Activated CD4-positive, alpha-beta T cell treated with anti-CD3 and anti-CD28 coated beads for 36 hours (primary cell): ENCODE measurements around the gene H3-3A. TPM values are rescaled to one million over a fixed set of nuclear protein-coding genes. Genes with fewer than 3 reads are reported as not detected.

Experiments used
- ATAC-seq: fragments of 200-7000 bp; cut with Tn5 transposase; one replicate; pipeline ENCODE4 v1.10.0; 2021; ENCODE audit warnings: mild to moderate bottlenecking, moderate library complexity
- CTCF ChIA-PET: fragments of 350-600 bp; sonication (Branson Sonifier 250); formaldehyde crosslinking; loops from one replicate; lab custom pipeline; 2021; ENCODE audit warnings: antibody characterized with exemption; lab: Charles Lee
- POLR2A ChIA-PET: fragments of 350-600 bp; sonication (Branson Sonifier 250); formaldehyde crosslinking; loops from one replicate; lab custom pipeline; 2021; ENCODE audit warnings: antibody characterized with exemption, inconsistent platforms; lab: Charles Lee
- DNase-seq: peaks from one replicate; pipeline ENCODE4 v3.0.0-alpha.2; 2020
- H3K27ac Mint-ChIP-seq: one replicate; pipeline ENCODE4 v1.8.0; 2021; ENCODE audit warnings: mixed read lengths
- H3K27me3 Mint-ChIP-seq: one replicate; pipeline ENCODE4 v1.8.0; 2021; ENCODE audit warnings: mixed read lengths
- H3K36me3 Mint-ChIP-seq: one replicate; pipeline ENCODE4 v1.8.0; 2021; ENCODE audit warnings: low read depth, mixed read lengths
- H3K4me1 Mint-ChIP-seq: one replicate; pipeline ENCODE4 v1.8.0; 2021; ENCODE audit warnings: mixed read lengths
- H3K4me3 Mint-ChIP-seq: one replicate; pipeline ENCODE4 v1.8.0; 2021; ENCODE audit warnings: mild to moderate bottlenecking, moderate library complexity, mixed read lengths
- H3K9me3 Mint-ChIP-seq: one replicate; pipeline ENCODE4 v1.8.0; 2021; ENCODE audit warnings: low read depth, mixed read lengths
- intact Hi-C, 2 experiments: fragments of 100-400 bp; cut with DNase I in 1 of 2; cut with micrococcal nuclease in 1 of 2; formaldehyde crosslinking; loops; one replicate each; pipeline versions ENCODE4 v1.14.2 to v1.15.1; 2022 to 2024; cut with DNase I, micrococcal nuclease
- total RNA-seq, 2 experiments: library from RNA; stranded (reverse); gene quantifications; one replicate each; pipeline ENCODE4 v1.2.3, GENCODE V29; 2021

H3-3A gene
- total RNA-seq, 2 experiments from 2014 or later = 176 to 275 TPM

- H3K27ac Mint-ChIP-seq = no peak overlapping the region
- H3K4me3 Mint-ChIP-seq = peak overlapping the region; percentile 81
- no peaks in the 10 kb centered on the region for H3K36me3 Mint-ChIP-seq
- no peaks in the 10 kb centered on the region for H3K9me3 Mint-ChIP-seq
- H3K4me1 Mint-ChIP-seq = peaks cover 9% of the 10 kb centered on the region
- intact Hi-C loops = no loop called here
- DNase-seq = no peak
- ChIA-PET POLR2A (interaction anchor here (0.6 to 3.6 kb wide), 6 partner anchors 9 to 112 kb away, joined by 3 to 11 read pairs (median 4); partner anchors contain the start of gene SDE2), CTCF (interaction anchor here (0.6 to 2.5 kb wide), 11 partner anchors 10 to 275 kb away, joined by 3 to 16 read pairs (median 4); no protein-coding TSS in a partner anchor)
- ATAC-seq = no peak
- no peaks in the 10 kb centered on the region for H3K27me3 Mint-ChIP-seq
Measured at GRCh38 chr1:226111098-226111882, 48.8 kb downstream of the H3-3A start.

DNA sequence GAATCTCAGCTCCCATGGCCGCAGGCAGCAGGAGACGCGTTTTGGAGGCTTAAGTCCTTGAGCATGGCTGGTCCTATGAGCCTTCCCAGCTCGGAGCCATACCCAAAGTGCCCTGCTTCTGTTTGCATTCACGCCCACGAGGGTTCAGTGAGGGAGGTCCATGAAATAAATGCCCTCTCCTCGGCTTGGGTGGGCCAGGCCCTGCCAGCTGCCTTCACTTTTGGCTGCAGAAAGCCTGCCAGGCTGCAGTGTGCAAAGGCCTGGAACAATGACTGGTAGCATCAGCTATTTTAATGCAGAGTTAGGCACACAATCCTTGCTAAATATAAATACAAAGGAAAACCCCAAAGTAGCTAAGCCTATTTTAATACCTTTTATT is 49.4 kb downstream of the H3-3A start:
- no peaks in the 10 kb centered on the region for H3K9me3 Mint-ChIP-seq
- no peak for DNase-seq
- no peak overlapping the region for H3K4me3 Mint-ChIP-seq
- no peak overlapping the region for H3K27ac Mint-ChIP-seq
- ChIA-PET CTCF (interaction anchor here (0.7 to 2.5 kb wide), 9 partner anchors 9 to 130 kb away, joined by 3 to 16 read pairs (median 4); no protein-coding TSS in a partner anchor), POLR2A (interaction anchor here (1.4 to 1.5 kb wide), 2 partner anchors 10 to 112 kb away, joined by 3 to 4 read pairs; partner anchors contain the start of gene SDE2)
- intact Hi-C loops = no loop called here
- H3K27me3 Mint-ChIP-seq = no peaks in the 10 kb centered on the region
- no peaks in the 10 kb centered on the region for H3K36me3 Mint-ChIP-seq
- H3K4me1 Mint-ChIP-seq = peaks cover 9% of the 10 kb centered on the region
- no peak for ATAC-seq

GRCh38 chr1:226112626-226113025 is 50.1 kb downstream of the H3-3A start:
- ATAC-seq (no peak), DNase-seq (no peak)
- Mint-ChIP-seq H3K36me3 (no peaks in the 10 kb centered on the region), H3K4me3 (no peak overlapping the region), H3K27ac (no peak overlapping the region), H3K27me3 (no peaks in the 10 kb centered on the region), H3K4me1 (peaks cover 9% of the 10 kb centered on the region), H3K9me3 (no peaks in the 10 kb centered on the region)
- intact Hi-C loops = no loop called here
- ChIA-PET POLR2A (no interaction called here), CTCF (interaction anchor here (1.0 to 2.5 kb wide), 5 partner anchors 8 to 129 kb away, joined by 3 to 16 read pairs (median 4); no protein-coding TSS in a partner anchor)

DNA sequence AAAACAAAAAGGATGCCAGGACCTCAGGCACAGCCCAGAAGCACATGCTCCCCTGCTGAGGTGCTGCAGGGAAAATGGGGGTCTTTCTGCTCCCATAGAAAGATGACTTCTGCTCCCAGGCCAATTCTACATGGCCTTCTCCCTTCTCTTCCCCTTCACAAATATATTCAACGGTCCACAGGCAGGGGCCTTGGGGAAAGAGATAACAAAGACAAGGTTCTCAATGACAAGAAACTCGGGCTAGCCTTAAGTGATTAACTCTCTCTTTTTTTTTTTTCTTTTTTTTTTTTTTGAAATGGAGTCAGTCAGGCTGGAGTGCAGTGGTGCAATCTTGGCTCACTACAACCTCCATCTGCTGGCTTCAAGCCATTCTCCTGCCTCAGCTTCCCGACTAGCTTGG is 54.2 kb downstream of the H3-3A start:
- no peaks in the 10 kb centered on the region for H3K36me3 Mint-ChIP-seq
- ChIA-PET CTCF (interaction anchor here (0.7 to 1.0 kb wide), 3 partner anchors 10 to 556 kb away, joined by 3 to 4 read pairs (median 4); no protein-coding TSS in a partner anchor), POLR2A (no interaction called here)
- H3K27ac Mint-ChIP-seq = no peak overlapping the region
- no peak for ATAC-seq
- DNase-seq = no peak
- no peaks in the 10 kb centered on the region for H3K9me3 Mint-ChIP-seq
- no peak overlapping the region for H3K4me3 Mint-ChIP-seq
- peaks cover 8% of the 10 kb centered on the region for H3K4me1 Mint-ChIP-seq
- H3K27me3 Mint-ChIP-seq = no peaks in the 10 kb centered on the region
- intact Hi-C loops = no loop called here

DNA sequence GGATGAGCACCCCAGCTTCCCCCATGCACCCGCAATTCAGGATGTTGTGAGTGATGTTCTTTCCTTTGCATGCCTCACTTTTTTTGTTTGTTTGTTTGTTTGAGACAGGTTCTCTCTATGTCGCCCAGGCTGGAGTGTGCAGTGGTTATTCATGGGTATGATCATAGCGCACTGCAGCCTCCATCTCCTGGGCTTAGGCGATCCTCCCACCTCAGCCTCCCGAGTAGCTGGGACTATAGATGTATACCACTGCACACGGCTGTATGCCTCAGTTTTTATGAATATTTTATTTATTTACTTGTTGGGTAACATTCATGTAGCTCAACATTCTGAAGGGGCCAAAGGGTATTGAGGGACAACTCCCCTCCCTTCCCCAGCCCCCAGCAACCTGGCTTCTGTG is 54.8 kb downstream of the H3-3A start:
- CTCF ChIA-PET = interaction anchor here (0.8 to 1.0 kb wide), 4 partner anchors 9 to 53 kb away, joined by 3 to 4 read pairs (median 3); no protein-coding TSS in a partner anchor
- H3K27ac Mint-ChIP-seq = no peak overlapping the region
- no peak overlapping the region for H3K4me3 Mint-ChIP-seq
- H3K9me3 Mint-ChIP-seq = no peaks in the 10 kb centered on the region
- H3K27me3 Mint-ChIP-seq = no peaks in the 10 kb centered on the region
- H3K36me3 Mint-ChIP-seq = no peaks in the 10 kb centered on the region
- no peak for ATAC-seq
- intact Hi-C loops = no loop called here
- POLR2A ChIA-PET = no interaction called here
- peaks cover 8% of the 10 kb centered on the region for H3K4me1 Mint-ChIP-seq
- no peak for DNase-seq

DNA sequence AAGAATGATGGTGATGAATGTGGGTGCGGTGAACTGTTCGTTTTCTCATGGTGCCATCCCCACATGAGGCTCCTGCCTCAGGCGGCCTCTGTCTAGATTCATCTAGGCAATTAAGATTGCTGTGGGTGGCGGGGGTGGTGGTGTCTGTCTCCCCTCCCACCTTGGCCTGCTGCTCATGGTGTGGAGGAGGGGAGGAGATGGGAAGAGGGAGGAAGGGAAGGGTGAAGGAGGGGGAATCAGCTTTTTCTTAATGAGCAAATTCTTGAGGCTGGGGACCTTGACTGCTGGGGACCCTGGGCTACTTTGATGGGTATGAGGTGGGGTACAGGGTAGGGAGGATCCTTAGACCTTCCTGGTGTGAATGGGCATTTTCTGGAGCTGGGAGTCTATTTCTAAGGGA is 55.8 kb downstream of the H3-3A start:
- H3K9me3 Mint-ChIP-seq = no peaks in the 10 kb centered on the region
- ChIA-PET CTCF (interaction anchor here (0.7 to 1.9 kb wide), 4 partner anchors 9 to 1522 kb away, joined by 3 to 8 read pairs (median 4); no protein-coding TSS in a partner anchor), POLR2A (no interaction called here)
- no peaks in the 10 kb centered on the region for H3K36me3 Mint-ChIP-seq
- H3K27ac Mint-ChIP-seq = no peak overlapping the region
- DNase-seq (no peak), ATAC-seq (no peak)
- H3K27me3 Mint-ChIP-seq = no peaks in the 10 kb centered on the region
- H3K4me3 Mint-ChIP-seq = no peak overlapping the region
- H3K4me1 Mint-ChIP-seq = peaks cover 14% of the 10 kb centered on the region
- intact Hi-C loops = no loop called here

- no peak overlapping the region for H3K27ac Mint-ChIP-seq
- POLR2A ChIA-PET = no interaction called here
Measured at GRCh38 chr1:226119169-226119568, 56.7 kb downstream of the H3-3A start.

DNA sequence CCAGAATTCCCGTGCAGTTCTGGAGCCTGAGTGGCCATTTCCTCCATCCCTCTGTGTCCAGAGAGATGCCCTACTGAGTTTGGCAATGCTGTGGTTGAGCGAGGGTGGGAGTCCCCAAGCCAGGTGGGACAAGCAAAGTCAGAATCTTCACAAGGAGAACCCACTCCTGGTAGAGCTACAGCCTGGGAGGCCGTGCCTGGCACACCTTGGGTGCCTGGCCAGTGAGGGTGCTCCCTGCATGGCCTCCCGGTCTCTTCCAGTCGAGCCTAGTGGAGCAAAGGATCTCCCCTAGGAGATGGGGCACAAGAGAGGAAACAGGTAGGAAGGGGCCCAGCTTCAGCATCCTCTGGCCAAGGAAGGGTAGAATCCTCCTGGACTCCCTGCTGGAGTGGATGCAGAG is 57.9 kb downstream of the H3-3A start:
- no peaks in the 10 kb centered on the region for H3K36me3 Mint-ChIP-seq
- H3K4me1 Mint-ChIP-seq = peaks cover 19% of the 10 kb centered on the region
- peak overlapping the region; percentile 68 for H3K4me3 Mint-ChIP-seq
- H3K27ac Mint-ChIP-seq = no peak overlapping the region
- no peak for DNase-seq
- H3K9me3 Mint-ChIP-seq = no peaks in the 10 kb centered on the region
- ChIA-PET POLR2A (interaction anchor here (0.7 to 1.8 kb wide), 4 partner anchors 51 to 105 kb away, joined by 3 to 5 read pairs (median 4); no protein-coding TSS in a partner anchor), CTCF (interaction anchor here (0.6 to 1.4 kb wide), 9 partner anchors 9 to 1049 kb away, joined by 3 to 16 read pairs (median 5); partner anchors contain the start of gene SDE2)
- H3K27me3 Mint-ChIP-seq = no peaks in the 10 kb centered on the region
- intact Hi-C loops = loop anchor here (2.0 to 10.0 kb wide), 8 partner anchors 38 to 646 kb away; partner anchors contain the start of genes ACBD3 (in 1 of the 2), ITPKB (in 1 of the 2), PARP1 (in 1 of the 2) and SDE2 (in 1 of the 2)
- ATAC-seq = no peak

More at GRCh38 chr1:226119169-226119568, 56.7 kb downstream of the H3-3A start:
- CTCF ChIA-PET = interaction anchor here (0.5 to 1.9 kb wide), 4 partner anchors 36 to 289 kb away, joined by 3 to 8 read pairs (median 3); no protein-coding TSS in a partner anchor
- Mint-ChIP-seq H3K4me1 (peaks cover 14% of the 10 kb centered on the region), H3K36me3 (no peaks in the 10 kb centered on the region), H3K4me3 (no peak overlapping the region), H3K9me3 (no peaks in the 10 kb centered on the region), H3K27me3 (no peaks in the 10 kb centered on the region)
- intact Hi-C loops = no loop called here
- DNase-seq = no peak
- no peak for ATAC-seq

DNA sequence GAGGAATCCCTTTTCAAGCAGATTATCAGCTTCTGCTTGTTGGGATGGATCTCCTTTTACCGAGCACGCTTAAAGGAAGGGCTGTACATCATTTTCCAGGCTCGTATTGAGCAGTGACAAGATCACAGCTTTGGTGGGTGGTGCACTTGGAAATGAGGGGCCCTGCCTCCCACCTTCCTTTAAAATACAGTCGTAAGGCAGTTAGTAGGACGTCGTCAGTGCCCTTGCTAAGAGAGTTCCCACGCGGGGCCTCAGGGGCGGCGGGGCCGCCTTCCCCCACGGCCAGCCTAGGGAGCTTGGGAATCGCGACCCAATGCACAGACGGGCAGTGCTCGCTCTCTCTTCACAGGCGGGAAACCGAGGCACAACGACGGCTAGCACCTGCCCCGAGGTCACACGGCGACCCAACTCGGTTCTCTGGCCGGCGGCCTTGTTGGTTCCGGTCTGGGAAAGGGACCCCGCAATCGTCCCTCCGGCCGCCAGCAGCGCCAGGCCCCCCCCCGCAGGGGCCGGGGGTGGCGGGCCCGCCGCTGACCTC is 58.6 kb downstream of the H3-3A start:
- Mint-ChIP-seq H3K27ac (peak overlapping the region; percentile 83), H3K9me3 (no peaks in the 10 kb centered on the region), H3K4me3 (peak overlapping the region; percentile 68), H3K36me3 (no peaks in the 10 kb centered on the region), H3K4me1 (peaks cover 20% of the 10 kb centered on the region), H3K27me3 (no peaks in the 10 kb centered on the region)
- POLR2A ChIA-PET = interaction anchor here (0.7 to 1.8 kb wide), 3 partner anchors 51 to 56 kb away, joined by 3 to 5 read pairs (median 3); no protein-coding TSS in a partner anchor
- intact Hi-C loops = loop anchor here (1.0 to 10.0 kb wide), 13 partner anchors 11 to 646 kb away; partner anchors contain the start of genes ACBD3 (in 1 of the 2), ITPKB (in 1 of the 2), LIN9 (in 1 of the 2) and PARP1 (in 1 of the 2)
- CTCF ChIA-PET = interaction anchor here (0.6 to 1.4 kb wide), 12 partner anchors 10 to 1048 kb away, joined by 3 to 16 read pairs (median 4); partner anchors contain the start of gene SDE2
- DNase-seq = no peak
- ATAC-seq = no peak
